ENCODE measurements around the gene TMEM204. TPM values are rescaled to one million over a fixed set of nuclear protein-coding genes. Genes with fewer than 3 reads are reported as not detected.

TMEM204 gene
- total RNA-seq, 4 donors from 2014 or later, result 39.5 to 75.0 (median 57.1) TPM

DNA sequence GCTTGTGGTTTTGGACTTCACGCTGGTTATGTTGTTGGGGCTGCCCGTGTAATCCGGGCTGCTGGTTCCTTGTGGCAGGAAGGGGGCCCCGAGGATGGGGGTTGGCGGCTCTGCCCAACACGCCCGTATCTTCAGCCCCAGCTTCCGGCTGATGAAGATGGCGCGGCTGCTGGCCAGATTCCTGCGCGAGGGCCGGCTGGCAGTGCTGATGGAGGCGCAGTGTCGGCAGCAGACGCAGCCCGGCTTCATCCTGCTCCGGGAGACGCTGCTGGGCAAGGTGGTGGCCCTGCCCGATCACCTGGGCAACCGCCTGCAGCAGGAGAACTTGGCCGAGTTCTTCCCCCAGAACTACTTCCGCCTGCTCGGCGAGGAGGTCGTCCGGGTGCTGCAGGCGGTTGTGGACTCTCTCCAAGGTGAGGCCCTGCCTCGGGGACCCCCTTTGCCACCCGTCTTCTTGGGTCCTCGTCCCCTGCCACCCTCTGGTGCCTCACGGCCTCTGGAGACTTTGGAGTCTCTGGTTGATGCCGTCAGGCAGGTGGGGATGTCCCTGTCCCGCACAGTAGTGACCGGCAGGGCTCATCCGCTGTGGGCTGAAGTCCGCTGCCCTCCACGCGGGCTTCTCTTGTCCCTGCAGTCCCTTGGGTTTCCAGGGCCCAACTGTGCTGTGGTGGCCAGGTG is 38.1 kb upstream of the TMEM204 start:
- Histone ChIP-seq H3K36me3 (peaks cover 32 to 59% (median 56%) of the 10 kb centered on the region in 4 donors), H3K9me3 (no peaks in the 10 kb centered on the region), H3K27me3 (no peaks in the 10 kb centered on the region), H3K4me1 (peaks cover 24 to 34% (median 31%) of the 10 kb centered on the region in 4 donors), H3K4me3 (no peak overlapping the region), H3K27ac (replicated peaks in 1 of 4) (peak overlapping the region in 2 of 4 donors; percentile 84 to 92)
- DNase-seq (ENCODE audit: extremely low spot score), result no peak
- intact Hi-C loops (cut with DNase I), result no loop called here
- TF ChIP-seq POLR2A (IDR thresholded peaks at IDR 0.05; ENCODE audit: low read depth) (no peak), EP300 (IDR thresholded peaks at IDR 0.05) (no peak), POLR2AphosphoS5 (IDR thresholded peaks at IDR 0.05) (no peak)
- TF ChIP-seq, protein P1, sequence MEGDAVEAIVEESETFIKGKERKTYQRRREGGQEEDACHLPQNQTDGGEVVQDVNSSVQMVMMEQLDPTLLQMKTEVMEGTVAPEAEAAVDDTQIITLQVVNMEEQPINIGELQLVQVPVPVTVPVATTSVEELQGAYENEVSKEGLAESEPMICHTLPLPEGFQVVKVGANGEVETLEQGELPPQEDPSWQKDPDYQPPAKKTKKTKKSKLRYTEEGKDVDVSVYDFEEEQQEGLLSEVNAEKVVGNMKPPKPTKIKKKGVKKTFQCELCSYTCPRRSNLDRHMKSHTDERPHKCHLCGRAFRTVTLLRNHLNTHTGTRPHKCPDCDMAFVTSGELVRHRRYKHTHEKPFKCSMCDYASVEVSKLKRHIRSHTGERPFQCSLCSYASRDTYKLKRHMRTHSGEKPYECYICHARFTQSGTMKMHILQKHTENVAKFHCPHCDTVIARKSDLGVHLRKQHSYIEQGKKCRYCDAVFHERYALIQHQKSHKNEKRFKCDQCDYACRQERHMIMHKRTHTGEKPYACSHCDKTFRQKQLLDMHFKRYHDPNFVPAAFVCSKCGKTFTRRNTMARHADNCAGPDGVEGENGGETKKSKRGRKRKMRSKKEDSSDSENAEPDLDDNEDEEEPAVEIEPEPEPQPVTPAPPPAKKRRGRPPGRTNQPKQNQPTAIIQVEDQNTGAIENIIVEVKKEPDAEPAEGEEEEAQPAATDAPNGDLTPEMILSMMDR (IDR thresholded peaks at IDR 0.05), result no peak
- WGBS, result 87% methylated on average over 37 of the region's 39 CpGs

- Histone ChIP-seq H3K4me3 (no peak overlapping the region), H3K4me1 (peaks cover 24 to 34% (median 31%) of the 10 kb centered on the region in 4 donors), H3K9me3 (no peaks in the 10 kb centered on the region), H3K36me3 (peaks cover 37 to 65% (median 62%) of the 10 kb centered on the region in 4 donors), H3K27me3 (no peaks in the 10 kb centered on the region), H3K27ac (replicated peaks in 1 of 4) (no peak overlapping the region)
- no peak for TF ChIP-seq POLR2AphosphoS5 (IDR thresholded peaks at IDR 0.05)
- TF ChIP-seq, protein P1 (IDR thresholded peaks at IDR 0.05), result no peak
- WGBS, result 90% methylated on average over 24 of the region's 25 CpGs
- intact Hi-C loops (cut with DNase I), result no loop called here
- DNase-seq (ENCODE audit: extremely low spot score), result no peak
These were observed 37.6 kb upstream of the TMEM204 start for GRCh38 chr16:1495889-1496262.

DNA sequence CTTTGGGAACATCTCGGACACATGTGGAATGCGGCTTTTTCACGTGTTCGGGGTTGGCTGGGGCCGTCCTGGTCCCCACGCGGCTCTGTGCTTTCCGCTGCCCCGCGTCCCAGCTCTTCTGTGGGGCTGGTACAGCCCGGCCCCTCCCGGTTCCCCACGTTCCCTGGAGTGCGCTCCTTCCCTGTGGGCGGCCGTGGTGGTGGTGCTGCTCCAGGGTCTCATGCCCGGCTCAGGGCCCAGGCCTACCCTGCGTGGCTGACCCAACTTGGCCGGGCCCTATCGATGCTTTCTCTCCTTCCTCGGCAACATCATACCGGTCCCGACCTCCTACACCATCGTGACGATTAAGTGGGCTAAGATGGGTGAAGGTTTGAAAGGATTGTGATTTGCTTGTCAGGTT is 37.0 kb upstream of the TMEM204 start:
- Histone ChIP-seq H3K4me1 (peaks cover 24 to 34% (median 31%) of the 10 kb centered on the region in 4 donors), H3K27ac (replicated peaks in 1 of 4) (no peak overlapping the region), H3K4me3 (no peak overlapping the region), H3K9me3 (no peaks in the 10 kb centered on the region), H3K27me3 (no peaks in the 10 kb centered on the region), H3K36me3 (peaks cover 42 to 70% (median 67%) of the 10 kb centered on the region in 4 donors)
- WGBS, result 86% methylated on average over 12 of the region's 25 CpGs
- TF ChIP-seq, protein P1 (IDR thresholded peaks at IDR 0.05), result no peak
- TF ChIP-seq POLR2A (IDR thresholded peaks at IDR 0.05; ENCODE audit: low read depth), result no peak
- TF ChIP-seq POLR2AphosphoS5 (IDR thresholded peaks at IDR 0.05), result no peak
- no peak for TF ChIP-seq EP300 (IDR thresholded peaks at IDR 0.05)
- DNase-seq (ENCODE audit: extremely low spot score), result no peak
- intact Hi-C loops (cut with DNase I), result no loop called here

DNA sequence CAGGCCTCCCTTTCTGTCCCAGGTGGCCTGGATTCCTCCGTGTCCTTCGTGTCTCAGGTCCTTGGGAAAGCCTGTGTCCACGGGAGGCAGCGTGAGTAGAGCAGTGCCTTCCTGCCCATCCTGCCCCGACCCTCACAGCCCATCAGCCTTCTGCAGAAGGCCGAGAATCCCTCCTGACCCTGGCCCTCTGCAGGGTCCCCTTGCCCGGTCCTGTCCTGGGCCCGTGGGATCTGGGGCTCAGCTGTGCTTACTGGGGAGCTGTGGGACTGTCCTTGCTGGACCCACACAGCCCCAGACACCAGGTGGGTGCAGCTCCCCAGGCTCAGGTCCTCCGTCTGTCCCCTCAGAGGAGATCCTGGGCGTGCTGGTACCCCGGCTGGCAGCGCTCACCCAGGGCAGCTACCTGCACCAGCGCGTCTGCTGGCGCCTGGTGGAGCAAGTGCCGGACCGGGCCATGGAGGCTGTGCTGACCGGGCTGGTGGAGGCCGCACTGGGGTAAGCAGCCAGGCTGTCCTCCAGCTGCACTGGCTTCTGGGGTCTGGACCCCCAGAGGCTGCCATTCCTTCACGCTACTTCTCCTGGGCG is 36.4 kb upstream of the TMEM204 start:
- peaks cover 49 to 77% (median 74%) of the 10 kb centered on the region in 4 donors for H3K36me3 ChIP-seq

More for the DNA sequence above, 36.4 kb upstream of the TMEM204 start:
- Histone ChIP-seq H3K4me3 (no peak overlapping the region), H3K9me3 (no peaks in the 10 kb centered on the region), H3K27me3 (no peaks in the 10 kb centered on the region), H3K4me1 (peaks cover 24 to 34% (median 31%) of the 10 kb centered on the region in 4 donors), H3K27ac (replicated peaks in 1 of 4) (no peak overlapping the region)
- WGBS, result 92% methylated on average over 13 of the region's 21 CpGs
- DNase-seq (ENCODE audit: extremely low spot score), result no peak
- TF ChIP-seq EP300 (IDR thresholded peaks at IDR 0.05), result no peak
- no peak for TF ChIP-seq POLR2AphosphoS5 (IDR thresholded peaks at IDR 0.05)
- TF ChIP-seq POLR2A (IDR thresholded peaks at IDR 0.05; ENCODE audit: low read depth), result no peak
- TF ChIP-seq, protein P1 (IDR thresholded peaks at IDR 0.05), result no peak
- intact Hi-C loops (cut with DNase I), result no loop called here
